ENCODE data around the gene SFN.

- no peak for TF ChIP-seq HOXA7 (CRISPR knock-in tag; IDR thresholded peaks at IDR 0.05)
- no peak for TF ChIP-seq CHD2 (IDR thresholded peaks at IDR 0.05; ENCODE audit: low read length, partially characterized antibody)
- no peak for TF ChIP-seq HES2 (IDR thresholded peaks at IDR 0.05)
- TF ChIP-seq HDAC2 (IDR thresholded peaks at IDR 0.05), result no peak
- no peak for TF ChIP-seq EHF (CRISPR knock-in tag; IDR thresholded peaks at IDR 0.05)
- TF ChIP-seq, protein P1, sequence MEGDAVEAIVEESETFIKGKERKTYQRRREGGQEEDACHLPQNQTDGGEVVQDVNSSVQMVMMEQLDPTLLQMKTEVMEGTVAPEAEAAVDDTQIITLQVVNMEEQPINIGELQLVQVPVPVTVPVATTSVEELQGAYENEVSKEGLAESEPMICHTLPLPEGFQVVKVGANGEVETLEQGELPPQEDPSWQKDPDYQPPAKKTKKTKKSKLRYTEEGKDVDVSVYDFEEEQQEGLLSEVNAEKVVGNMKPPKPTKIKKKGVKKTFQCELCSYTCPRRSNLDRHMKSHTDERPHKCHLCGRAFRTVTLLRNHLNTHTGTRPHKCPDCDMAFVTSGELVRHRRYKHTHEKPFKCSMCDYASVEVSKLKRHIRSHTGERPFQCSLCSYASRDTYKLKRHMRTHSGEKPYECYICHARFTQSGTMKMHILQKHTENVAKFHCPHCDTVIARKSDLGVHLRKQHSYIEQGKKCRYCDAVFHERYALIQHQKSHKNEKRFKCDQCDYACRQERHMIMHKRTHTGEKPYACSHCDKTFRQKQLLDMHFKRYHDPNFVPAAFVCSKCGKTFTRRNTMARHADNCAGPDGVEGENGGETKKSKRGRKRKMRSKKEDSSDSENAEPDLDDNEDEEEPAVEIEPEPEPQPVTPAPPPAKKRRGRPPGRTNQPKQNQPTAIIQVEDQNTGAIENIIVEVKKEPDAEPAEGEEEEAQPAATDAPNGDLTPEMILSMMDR (IDR thresholded peaks at IDR 0.05), result no peak
These were observed 1.7 kb upstream of the SFN start for GRCh38 chr1:26861286-26861701.
